Fibroblast of skin of back (primary cell): ENCODE data around the gene GSC2.

ENCODE experiments used
- DNase-seq: peaks from one replicate; pipeline ENCODE4 v3.0.0-alpha.2; 2013

The GSC2 gene

DNA sequence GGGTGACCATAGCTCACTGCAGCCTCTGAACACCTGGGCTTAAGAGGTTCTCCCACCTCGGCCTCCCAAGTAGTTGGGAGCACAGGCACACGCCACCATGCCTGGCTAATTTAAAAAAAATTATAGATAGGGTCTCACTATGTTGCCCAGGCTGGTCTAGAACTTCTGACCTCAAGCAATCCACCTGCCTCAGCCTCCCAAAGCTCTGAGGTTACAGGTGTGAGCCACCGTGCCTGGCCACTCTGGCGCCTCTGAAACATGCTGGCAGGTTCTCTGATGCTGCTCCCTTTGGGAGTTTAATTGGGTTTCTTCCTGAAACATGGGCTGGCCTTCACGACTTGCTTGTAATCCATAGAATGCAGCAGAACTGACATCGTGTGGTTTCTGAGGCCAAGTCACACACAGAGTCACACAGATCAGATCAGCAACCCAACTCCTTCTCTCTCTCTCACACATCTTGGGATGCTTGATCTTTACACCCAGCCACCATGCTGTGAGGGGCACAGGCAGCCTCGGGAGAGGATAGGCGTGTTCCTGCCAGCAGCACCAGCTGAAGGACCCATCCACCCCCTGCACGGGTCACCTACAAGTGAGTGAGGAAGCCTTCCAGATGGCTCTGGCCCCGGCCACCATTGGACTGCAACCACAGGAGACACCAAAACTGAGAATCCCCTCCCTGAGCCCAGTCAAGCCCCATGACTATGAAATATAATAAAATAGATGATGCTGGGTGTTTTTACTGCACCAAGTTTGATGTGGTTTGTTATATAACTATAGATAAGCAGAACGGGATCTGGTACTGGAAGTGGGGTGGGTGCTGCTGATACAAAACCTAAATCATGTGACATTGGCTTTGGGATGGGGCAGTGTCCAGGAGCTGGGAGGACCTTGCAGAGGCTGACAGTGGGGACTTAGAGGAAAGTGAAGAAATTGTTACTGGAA, 3.1 kb upstream of the GSC2 start:
- DNase-seq, result no peak

DNA sequence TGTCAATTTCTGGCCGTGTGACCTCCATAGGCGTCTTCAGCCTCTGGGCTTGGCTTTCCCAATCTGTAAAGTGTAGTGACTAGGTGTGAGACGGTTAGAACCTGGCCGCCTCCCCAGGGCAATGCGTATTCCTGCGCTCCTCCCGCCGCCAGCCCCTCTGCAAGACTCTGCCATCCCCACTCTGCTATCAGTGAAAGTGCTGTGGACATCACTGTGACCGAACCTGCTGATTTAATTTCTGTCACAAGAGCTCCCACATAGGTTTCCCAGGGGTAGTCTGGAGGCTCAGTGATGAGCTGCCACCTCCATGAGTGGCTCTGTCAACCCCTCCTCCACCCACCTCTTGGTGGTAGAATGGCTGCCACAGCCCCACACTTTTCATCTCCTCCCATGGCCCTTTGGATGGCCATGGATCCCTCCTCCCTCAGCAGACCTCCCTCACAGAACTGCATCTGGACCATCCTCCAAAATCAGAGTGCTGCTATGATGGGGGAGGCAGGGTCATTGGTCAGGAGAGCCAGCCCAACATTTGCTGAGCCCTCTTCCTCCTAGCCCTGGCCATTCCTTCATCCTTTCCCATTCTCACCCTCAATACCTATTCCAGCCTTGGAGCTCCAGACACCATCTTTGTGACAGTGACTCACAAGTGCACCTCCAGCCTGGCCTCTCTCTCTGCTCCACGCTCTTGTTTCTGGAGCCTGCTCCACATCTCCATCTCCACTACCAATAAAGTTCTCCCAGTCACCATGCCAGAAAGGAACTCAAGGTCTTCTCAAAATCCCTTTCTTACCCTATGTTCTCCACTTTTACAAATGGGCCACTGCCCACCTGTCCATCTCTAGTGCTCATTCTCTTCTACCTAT, 1.5 kb upstream of the GSC2 start:
- no peak for DNase-seq

DNA sequence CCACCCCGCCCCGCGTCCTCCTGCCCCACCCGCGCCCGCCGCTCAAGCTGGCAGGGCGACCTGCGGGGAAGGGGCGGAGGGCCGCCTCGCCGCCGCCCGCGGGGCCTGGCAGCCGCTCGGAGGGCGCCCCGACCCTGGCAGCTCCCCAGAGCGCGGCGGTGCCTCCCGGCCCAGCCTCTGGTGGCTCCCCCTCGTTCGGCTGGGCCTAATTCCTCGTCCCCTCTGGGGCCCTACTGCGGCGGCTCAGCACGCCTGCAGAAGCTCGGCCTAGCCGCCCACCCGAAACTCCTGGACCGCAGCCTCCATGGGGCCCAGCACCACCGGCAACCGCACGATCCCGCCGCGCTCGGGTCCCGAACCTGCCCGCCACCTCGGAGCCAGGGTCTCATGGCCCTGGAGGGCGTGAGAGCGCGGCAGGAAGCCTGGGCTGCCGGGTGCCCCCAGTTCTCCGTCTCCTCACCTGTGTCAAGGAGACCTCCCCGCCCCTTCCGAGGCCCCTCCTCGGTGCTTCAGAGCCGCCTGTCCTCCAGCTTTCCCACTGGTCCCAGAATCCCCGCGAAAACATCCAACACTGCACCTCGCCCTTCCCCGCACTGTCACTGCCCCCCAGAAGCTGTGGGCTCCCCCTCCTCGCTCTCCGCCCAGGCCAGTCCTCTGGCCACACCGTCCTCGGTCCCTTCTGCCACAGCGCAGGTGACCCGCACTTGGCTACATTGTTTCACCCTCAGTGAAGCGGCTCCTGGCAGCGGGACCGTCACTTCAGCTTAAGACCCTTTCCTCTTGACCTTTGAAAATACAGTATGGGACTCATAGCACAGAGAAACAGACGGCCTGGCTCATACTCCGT, 613 bp upstream of the GSC2 start:
- DNase-seq, result no peak

DNA sequence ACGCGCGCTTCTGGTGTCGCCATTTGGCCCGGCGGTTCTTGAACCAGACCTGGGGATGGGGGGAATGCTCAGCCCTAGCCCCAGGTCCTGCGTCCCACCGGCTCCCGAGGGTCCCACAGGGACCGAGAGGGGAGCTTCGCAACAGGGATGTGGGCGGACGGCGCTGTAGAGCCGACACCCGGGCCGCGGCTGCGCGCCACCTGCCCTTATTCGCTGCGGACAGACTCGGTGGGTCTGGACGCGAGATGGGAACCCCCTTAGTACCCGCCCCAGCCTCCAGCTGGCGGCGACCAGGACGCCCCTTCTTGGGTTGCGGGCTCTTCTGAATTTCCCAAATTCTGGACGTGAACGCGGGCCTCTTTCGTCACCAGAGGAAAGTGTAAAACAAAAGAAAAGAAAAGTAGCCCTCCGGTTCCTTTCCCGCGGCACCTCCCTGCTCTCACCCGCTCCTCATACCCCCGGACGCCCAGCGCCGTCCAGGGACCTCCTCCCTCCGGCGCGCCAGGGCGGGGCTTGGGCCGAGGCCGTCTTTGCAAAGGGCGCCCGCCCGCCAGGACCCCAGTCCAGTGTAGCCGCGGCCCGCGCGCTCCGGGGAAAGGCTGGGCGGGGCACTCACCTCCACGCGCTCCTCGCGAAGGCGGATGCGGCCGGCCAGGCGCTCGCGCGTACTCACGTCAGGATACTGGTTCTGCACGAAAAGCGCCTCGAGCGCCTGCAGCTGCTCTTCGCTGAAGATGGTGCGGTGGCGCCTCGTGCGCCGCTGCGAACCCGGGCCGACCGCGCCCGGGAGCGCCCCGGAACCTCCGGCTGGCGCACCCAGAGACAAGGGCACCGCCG, 827 bp downstream of the GSC2 start:
- DNase-seq, result no peak

DNA sequence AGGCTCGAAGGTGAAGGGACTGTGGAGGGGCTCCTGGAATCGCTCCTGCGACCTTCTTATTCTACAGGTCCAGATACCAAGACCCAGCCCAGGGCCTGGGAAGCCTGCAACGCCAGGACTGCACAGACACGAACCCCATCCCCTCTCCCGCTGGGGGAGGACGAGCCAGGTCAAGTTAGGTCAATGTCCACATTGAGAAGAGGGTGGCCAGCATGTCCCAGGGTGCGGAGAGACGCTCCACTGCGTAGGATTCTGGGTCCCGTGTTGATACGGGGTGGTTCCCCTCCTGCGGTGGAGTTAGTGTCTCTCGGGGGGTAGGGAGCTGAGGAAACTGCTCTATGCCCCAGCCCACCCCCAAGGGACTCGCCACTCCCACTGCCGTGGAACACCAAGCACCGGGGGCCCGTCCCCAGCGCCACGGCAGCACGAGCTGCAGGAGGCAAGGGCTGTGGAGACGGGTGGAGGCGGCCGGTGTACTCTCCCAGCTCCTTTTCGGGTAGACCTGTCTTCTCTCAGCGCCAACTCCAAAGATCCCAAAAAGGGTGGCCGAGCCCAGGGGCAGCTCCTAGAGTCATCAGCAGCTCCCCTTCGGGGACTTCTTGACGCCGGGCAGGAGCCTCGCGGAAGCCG, 1.6 kb downstream of the GSC2 start:
- DNase-seq, result no peak

DNA sequence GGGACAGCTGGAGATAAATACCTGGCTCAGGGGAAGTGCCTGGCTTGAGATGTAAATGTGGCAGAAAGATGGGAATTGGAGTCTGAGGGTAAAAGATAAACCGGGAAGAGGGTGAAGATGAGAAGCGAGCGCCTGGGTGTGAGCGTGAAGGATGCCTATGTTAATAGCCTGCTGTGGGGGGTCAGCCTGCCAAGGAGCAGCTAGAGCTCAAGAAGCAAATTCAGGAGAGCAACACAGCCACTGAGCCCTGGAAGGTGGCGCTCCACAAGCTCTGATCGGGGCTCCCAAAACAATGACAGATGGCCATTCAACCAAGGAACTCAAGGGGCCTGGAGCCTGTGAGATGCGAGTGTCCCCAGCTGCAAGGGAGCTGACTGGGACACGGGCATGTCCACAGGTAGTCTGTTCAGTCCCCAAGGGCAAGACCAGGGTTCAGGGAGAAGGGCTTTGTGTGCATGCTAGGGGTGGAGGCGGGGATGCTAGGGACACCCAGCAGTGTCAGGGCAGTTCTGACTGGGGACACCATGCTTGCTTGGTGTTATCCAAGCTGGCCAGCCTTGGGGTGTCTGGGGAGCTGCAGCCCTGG, 2.8 kb downstream of the GSC2 start:
- DNase-seq, result no peak

DNA sequence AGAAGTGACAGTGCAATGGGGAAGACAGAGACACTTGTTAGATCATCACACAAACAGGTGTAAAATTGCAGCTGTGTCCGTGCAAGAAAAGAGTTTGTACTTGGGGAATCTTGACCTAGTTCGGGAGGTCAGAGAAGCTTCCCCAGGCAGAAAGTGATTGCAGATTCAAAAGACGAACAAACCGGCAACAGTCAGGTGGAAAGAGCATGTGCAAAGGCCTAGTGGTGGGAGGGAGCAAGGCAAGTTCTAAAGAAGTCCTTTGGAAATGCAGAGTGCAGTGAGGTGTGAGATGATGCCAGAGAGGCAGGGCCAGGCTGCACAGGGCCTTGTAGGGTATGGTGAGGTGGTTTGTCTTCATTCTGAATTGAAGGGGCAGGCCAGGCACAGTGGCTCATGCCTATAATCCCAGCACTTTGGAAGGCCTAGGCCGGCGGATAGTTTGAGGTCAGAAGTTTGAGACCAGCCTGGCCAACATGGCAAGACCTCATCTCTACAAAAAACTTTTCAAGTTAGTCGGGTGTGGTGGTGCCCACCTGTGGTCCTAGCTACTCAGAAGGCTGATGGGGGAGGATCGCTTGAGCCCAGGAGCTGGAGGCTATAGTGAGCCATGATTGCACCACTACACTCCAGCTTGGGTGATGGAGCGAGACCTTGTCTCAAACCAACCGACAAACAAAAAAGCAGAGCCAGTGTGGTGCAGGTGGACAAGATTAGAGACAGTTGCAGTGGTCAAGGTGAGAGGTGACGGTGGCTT, 3.7 kb downstream of the GSC2 start:
- no peak for DNase-seq

DNA sequence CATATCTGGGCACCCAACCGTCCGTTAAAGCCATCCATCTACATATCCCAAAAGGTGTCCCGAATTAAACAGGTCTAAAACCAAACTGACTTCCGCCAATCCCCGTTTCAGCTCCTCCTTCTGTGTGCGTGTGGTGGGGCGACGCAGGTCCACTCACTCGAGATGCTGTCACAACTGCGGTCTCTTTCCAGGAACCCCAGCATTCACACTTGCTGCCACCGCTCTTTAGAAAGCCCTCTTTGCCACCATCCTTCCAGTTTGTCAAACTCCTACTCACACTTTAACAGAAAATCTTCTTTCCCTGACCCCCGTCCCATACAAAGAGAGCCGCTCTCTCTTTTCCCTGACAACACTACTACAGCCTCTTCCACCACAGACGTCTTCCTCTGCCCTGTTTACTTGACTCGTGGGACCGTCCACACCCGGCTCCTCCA, 6.1 kb downstream of the GSC2 start:
- DNase-seq, result peak; percentile 23

DNA sequence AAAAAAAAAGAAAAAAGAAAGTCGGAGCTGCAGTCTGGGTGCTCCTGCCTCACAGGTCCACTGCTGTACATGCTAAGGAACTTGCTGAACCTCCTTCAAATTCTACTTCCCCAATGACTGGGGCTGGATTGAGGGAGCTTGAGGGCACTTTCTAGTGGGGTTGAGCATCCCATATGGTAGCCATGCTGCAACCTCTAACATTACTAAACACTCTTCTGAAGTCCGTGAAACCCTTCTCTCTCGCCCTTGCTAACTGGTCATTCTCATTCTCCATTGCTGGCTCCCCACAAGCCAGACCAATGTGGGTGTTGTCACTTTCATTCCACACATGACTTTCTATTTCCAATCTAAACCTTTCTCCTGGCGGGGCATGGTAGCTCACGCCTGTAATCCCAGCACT, 6.9 kb downstream of the GSC2 start:
- DNase-seq, result no peak

DNA sequence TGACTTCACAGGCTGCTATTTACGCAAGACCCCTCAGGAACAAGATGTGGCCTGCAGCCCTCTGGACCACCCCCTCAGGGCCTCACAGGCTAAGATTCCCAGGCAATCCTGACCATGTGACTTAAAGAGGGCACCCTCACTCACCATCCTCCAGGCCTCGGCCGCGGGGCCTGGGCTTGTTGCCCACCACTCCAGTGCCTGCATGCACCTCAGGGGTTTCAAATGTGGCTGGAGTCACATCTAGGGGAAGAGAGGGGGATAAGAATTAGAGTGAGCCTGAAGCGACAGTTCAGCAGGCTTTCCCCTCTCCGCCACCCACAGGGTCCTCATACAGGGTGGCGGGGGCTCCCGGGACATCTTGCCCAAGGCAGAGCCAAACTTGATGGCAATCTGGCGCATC, 7.7 kb downstream of the GSC2 start:
- DNase-seq, result no peak

DNA sequence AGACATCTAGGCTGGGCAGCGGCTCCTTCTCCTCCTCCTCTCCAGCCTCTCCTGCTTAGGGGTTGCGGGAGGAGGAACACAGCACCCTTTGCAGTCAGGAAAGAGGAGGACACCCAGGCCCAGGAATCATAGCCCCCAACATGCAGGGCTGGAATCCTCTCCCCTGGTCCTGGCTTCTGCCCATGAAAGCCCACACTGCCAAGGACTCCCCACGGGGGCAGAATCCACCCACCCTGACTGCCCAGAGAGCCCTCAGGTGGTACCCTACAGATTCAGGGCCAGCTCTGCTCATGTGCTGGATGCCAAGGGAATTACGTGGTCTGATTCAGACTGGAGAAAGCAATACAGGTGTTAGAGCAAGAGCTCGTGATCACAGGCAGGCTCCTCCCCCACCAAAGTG, 10.1 kb downstream of the GSC2 start:
- DNase-seq, result no peak

DNA sequence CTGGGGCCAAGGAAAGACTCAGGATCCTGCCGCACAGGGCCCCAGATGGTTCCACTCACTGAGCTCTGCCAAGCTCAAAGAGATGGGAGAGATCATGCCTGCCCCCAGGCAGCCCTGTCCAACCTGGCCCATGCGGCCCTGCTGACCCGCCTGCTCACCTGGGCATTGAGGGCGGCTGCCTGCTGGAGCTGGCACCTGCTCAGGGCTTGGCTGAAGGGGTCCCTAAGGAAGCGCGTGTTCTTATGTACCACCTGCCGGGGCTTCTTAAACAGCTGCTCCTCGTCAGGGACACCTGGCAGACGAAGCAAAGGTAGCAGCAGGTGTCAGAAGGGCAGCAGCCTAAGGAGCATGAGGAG, 11.1 kb downstream of the GSC2 start:
- DNase-seq, result no peak

DNA sequence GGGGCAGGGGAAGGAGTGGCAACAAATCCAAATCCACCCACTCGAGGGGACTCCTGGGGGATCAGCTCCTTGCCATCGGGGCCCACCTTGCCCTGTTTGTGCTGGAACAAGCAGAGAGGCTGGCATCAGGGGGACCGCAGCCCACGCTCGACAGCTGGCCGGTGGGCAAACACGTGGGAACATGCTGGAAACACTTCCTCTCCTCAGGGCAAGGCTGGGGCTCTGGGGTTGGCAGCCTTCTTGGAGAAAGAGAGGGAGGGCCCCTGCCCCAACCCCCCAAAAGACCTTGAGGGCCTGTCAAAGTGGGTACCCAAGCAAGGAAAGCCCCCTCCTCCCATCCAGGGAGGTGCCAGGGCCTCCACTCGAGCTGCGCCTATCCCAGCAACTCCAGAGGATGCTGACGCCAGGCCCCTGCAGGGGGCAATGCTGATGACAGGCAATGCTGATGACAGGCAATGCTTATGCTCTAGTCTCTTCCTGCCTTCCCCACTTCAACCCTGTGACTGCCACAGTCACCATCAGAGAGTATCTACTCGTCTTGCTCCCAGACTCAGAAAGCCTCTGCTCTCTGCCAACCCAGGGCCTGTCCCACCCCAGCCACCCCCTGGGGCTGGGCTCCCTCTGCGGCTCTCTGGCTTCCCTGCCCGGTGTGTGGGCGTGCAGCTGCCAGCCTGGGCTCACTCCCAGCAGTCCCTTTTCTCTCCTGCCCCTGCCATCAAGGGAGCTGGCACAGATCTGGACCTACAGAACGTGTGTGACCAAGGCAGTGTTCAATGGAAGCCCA, 11.7 kb downstream of the GSC2 start:
- no peak for DNase-seq

DNA sequence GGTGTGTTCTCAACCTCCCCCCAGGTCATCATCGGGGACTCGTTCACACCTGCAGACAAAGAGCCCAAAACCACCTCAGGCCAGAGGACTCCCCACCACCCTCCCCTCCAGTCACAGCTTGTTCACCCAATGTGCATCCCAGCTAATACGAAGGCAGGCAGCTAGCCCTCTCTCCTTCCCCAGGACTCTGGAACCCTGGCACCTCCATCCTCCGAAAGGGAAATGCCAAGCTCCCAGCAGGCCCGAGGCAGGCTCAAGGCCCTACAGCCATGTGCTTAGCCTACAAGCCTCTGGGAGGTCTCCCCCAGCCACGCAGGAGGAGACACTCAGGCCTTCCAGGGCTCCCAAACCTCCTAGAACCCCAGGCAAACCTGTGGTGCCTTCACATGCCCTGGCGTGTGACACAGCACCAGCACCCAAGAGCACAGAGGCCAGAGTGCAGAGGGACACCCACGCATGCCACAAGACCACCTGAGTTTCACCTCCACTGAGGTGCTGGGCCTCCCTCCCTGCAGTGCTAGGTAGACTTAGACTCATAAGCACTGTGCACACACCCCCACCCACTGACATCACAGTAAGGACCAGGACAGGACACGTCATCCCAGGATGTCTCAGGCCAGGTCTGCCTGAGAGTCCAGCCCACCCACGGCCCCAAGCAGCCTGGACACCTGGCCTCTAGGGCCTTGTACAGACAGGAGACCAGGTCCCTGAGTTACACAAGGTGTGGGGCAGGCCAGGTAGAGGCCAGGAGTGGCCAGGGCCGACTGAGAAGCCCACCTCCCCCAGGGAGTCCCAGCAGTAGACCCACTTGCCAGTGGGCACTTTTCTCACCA, 12.5 kb downstream of the GSC2 start:
- no peak for DNase-seq

DNA sequence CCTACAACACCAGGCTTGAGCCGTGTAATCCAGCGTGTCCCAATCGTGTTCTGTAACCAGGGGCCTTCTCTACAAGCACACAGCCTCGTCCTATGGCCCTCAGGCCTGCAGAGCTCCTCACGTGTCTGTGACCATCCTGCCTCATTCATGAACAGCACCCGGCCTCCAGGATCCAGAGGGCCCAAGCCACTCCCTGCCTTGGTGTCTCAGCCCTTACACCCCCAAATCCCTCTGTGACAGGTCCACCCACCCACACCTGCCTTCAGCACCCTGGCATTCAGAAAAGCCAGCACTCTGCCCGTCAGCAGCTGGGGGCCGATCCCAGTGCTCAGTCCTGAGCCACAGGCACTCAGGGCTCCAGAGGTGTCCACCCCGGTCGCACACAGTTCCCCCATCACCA, 13.2 kb downstream of the GSC2 start:
- no peak for DNase-seq

DNA sequence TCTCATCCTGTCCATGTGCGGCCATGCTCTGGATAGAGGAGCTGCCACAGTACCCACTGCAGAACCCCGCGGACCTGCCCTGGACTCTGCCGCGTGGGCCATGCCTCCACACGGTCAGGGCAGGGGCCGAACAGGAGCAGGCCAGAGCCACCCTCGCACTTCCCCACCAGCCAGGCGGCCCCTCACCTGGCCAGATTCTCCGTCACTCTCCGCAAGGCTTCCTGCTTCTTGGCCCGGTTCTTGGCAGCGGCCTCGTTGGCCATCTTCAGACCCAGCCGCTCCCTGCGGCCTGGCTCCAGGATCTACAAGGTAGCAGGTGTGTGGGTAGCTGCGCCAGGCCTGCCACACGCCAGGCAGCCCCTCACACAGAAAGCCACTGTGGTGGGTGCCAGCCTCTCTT, 15.2 kb downstream of the GSC2 start:
- DNase-seq, result no peak

DNA sequence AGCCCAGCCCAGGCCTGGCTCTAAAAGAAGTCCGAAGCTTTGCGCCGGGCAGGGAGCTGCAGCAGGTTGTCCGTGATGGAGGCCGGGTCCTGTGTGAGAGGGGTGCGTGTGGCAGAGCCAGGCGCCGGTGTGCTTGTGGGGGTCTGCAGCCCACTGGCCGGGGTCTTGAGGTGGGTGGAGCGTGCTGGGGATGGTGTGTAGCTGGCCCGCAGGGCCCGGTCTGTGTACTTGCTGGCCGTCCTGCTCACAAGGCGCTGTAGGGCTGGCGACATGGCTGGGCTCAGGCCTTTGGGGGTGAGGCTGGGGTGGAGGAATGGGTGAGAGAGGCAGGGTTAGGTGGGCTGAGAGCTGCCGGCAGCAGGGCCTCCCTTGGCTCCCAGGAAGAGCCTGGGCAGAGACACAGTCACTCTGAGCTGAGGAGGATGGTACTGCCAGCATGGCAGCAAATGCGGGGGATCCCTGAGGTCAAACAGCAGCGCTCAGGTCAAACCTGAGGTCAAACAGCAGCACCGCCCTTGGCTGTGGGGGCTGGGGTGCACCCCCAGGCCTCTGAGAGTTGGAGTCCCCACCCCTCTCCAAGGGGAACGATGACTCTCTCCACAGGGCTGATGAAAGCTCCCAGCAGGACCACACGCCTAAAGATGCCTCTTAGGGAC, 15.8 kb downstream of the GSC2 start:
- no peak for DNase-seq

DNA sequence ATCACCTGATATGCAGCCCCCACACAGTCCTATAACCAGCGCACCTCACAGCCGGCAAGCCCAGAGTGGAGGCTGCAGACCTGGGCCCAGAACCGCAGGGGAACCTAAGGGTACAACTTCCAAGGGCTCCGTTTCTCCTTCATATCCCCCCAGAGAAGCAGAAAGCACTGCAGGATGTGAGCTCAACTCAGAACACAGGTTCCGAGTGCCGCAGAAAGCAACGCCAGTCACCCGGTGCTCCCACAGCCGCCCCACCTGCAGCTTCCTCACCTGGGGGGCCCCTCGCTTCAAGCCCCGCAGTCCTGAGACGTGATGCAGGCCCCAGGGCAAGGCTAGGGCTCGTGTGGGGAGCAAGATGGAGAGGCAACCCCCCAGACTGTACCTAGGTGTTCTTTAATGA, 16.5 kb downstream of the GSC2 start:
- DNase-seq, result no peak
